PC-9 (cell line): Measurements from ENCODE around the gene ANKS4B.

Source experiments
- CTCF ChIP-seq: fragments of 200-600 bp; sonication (generic); conservative IDR thresholded peaks from 2 replicates; pipeline ENCODE4 v1.6.1; 2017; ENCODE audit warnings: mixed run types, antibody characterized with exemption, mild to moderate bottlenecking, moderate library complexity
- EZH2 ChIP-seq: fragments of 200-600 bp; sonication (generic); IDR thresholded peaks from 2 replicates; pipeline ENCODE4 v1.8.0; 2017; ENCODE audit warnings: antibody characterized with exemption, low read depth

- TF ChIP-seq EZH2 = no peak
- TF ChIP-seq CTCF = no peak
Observed at GRCh38 chr16:21228361-21228872, 5.1 kb upstream of the ANKS4B start.
